Ishikawa (cell line): ENCODE measurements around the gene EXOC4.

ENCODE experiments used
- EGR1 ChIP-seq: IDR thresholded peaks from 2 replicates; pipeline ENCODE4 v1.6.1; 2012
- FOXM1 ChIP-seq: IDR thresholded peaks from 2 replicates; pipeline ENCODE4 v1.6.1; 2012; ENCODE audit warnings: low read depth, borderline replicate concordance
- MAX ChIP-seq: IDR thresholded peaks from 2 replicates; pipeline ENCODE4 v1.6.1; 2012
- NFIC ChIP-seq: IDR thresholded peaks from 2 replicates; pipeline ENCODE4 v1.6.1; 2012
- RAD21 ChIP-seq: IDR thresholded peaks from 2 replicates; pipeline ENCODE4 v1.6.1; 2012; ENCODE audit warnings: low read depth
- REST ChIP-seq: IDR thresholded peaks from 2 replicates; pipeline ENCODE4 v1.6.1; 2012; ENCODE audit warnings: low read depth, mild to moderate bottlenecking
- TAF1 ChIP-seq: IDR thresholded peaks from 2 replicates; pipeline ENCODE4 v1.6.1; 2012; ENCODE audit warnings: low read depth, mild to moderate bottlenecking
- YY1 ChIP-seq: IDR thresholded peaks from 2 replicates; pipeline ENCODE4 v1.6.1; 2012; ENCODE audit warnings: low read depth
- TF ChIP-seq, protein P1 (sequence below): IDR thresholded peaks from 2 replicates; pipeline ENCODE4 v1.6.1; 2012

GRCh38 chr7:134046594-134047128, 793.8 kb downstream of the EXOC4 start:
- TF ChIP-seq FOXM1 (no peak), NFIC (no peak), MAX (no peak), TAF1 (no peak), EGR1 (no peak), REST (no peak), RAD21 (no peak), YY1 (no peak)
- TF ChIP-seq, protein P1, sequence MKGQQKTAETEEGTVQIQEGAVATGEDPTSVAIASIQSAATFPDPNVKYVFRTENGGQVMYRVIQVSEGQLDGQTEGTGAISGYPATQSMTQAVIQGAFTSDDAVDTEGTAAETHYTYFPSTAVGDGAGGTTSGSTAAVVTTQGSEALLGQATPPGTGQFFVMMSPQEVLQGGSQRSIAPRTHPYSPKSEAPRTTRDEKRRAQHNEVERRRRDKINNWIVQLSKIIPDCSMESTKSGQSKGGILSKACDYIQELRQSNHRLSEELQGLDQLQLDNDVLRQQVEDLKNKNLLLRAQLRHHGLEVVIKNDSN = no peak
